ENCODE data around the gene TMEM175.

DNA sequence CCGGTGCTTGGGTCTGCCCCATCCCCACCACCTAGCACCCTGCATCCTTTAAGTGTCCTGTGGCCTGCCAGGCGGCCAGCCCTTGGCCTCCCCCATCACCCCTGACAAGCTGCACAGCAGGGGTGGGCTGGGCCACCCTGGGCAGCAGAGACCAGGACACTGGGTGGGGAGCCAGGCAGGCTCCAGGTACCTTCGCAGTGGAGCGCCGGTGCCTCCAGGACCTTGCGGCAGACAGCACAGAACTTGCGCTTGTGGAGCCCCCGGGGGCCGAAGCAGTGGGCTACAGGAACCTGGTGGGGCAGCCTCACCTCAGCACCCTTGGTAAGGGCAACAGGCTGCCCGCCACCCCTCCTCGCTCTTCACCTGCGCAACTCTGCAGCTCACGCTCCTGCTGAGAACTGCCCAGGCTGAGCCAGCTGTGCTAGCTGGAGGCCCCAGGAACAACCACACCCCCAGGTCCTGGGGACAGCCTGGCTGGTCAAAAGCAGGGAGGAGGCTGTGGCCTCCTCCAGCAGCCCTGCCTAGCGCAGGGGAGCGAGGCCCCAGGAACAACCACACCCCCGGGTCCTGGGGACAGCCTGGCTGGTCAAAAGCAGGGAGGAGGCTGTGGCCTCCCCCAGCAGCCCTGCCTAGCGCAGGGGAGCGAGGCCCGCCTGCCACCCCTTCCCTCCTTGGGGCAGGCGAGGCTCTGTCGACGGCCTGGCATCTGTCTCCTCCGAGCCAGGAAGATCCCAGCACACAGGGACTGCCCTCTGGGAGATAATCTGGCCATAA, 36.5 kb downstream of the TMEM175 start:
- TF ChIP-seq, protein P1, sequence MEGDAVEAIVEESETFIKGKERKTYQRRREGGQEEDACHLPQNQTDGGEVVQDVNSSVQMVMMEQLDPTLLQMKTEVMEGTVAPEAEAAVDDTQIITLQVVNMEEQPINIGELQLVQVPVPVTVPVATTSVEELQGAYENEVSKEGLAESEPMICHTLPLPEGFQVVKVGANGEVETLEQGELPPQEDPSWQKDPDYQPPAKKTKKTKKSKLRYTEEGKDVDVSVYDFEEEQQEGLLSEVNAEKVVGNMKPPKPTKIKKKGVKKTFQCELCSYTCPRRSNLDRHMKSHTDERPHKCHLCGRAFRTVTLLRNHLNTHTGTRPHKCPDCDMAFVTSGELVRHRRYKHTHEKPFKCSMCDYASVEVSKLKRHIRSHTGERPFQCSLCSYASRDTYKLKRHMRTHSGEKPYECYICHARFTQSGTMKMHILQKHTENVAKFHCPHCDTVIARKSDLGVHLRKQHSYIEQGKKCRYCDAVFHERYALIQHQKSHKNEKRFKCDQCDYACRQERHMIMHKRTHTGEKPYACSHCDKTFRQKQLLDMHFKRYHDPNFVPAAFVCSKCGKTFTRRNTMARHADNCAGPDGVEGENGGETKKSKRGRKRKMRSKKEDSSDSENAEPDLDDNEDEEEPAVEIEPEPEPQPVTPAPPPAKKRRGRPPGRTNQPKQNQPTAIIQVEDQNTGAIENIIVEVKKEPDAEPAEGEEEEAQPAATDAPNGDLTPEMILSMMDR (IDR thresholded peaks at IDR 0.05; ENCODE audit: insufficient read depth, low read length) = no peak
- no peak for TF ChIP-seq GABPA (IDR thresholded peaks at IDR 0.05; ENCODE audit: low read depth)

Measured in HL-60 (cell line).